ENCODE data around the gene KDM6A.
"Not testable (repeated sequence)": the region's sequence is repeated elsewhere in the genome, so short reads cannot be mapped to it uniquely, and the experiment has no call there.

The KDM6A gene

DNA sequence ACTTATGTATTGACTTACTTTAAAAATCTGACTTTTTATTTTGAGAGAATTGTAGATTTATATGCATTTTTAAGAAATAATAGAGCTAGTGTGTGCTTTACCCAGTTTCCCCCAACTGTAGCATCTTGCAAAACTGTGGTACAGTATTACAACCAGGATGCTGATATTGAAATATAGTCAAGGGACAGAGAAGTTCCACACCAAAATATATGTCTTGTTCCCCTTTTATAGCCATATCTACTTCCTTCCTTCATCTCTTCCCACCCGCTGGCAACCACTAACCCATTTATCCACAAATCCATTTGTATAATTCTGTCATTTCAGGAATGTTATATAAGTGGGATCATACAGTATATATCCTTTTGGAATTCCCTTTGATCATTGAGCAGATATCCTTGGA is 16.8 kb downstream of the KDM6A start:
- no peak for DNase-seq (ENCODE audit: low spot score)

- DNase-seq (ENCODE audit: low spot score): no peak
Measured at GRCh38 chrX:44890247-44890646, 17.3 kb downstream of the KDM6A start.

GRCh38 chrX:44890687-44891086 is 17.7 kb downstream of the KDM6A start:
- not testable (repeated sequence) for DNase-seq (ENCODE audit: low spot score)

GRCh38 chrX:44891642-44892041 is 18.7 kb downstream of the KDM6A start:
- no peak for DNase-seq (ENCODE audit: low spot score)

DNA sequence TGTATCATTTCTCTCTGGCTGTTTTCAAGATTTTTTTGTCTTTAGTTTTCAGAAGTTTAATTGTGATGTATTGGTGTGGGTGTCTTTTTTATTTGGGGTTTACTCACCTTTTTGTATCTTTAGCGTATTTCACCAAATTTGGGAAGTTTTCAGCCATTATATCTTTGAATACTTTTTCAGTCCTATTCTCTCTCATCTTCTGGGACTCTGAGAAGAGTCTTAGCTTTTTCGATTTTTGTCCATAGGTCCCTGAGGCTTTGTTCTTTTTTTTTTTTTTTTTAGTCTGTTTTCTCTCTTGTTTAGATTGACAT is 23.8 kb downstream of the KDM6A start:
- no peak for DNase-seq (ENCODE audit: low spot score)

DNA sequence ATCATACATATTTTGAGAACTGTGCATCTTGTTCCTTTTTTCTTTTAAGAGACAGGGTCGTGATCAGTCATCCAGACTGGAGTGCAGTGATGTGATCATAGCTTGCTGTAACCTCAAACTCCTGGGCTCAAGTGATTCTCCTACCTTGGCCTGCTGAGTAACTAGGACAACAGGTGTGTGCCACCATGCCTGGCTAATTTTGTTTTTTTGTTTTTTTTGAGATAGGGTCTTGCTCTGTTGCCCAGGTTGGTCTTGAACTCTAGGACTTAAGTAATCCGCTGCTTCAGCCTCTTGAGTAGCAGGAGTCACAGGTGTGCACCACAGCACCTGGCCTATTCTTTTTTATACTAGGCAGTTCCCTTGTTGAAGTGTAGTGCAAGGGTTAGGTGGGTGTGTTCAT is 24.6 kb downstream of the KDM6A start:
- no peak for DNase-seq (ENCODE audit: low spot score)

- DNase-seq (ENCODE audit: low spot score): no peak
Measured at GRCh38 chrX:44898411-44899221, 25.6 kb downstream of the KDM6A start.

- DNase-seq (ENCODE audit: low spot score): no peak
Measured at GRCh38 chrX:44899946-44900345, 27.0 kb downstream of the KDM6A start.

DNA sequence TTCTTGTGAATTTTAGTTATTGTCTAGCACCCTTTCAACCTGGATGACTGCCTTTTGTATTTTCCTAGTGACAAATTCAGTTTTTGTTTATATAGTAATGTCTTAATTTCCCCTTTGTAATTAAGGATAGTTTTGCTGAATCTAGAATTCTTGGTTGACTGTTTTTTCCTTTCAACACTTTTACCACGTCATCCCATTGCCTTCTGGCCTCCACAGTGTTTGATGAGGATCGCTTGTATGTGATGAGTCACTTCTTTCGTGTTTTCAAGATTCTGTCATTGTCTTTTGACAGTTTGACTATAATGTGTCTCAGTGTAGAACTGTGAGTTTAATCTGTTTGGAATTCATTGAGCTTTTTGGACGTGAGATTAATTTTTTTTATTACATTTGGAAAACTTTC is 30.1 kb downstream of the KDM6A start:
- no peak for DNase-seq (ENCODE audit: low spot score)

- no peak for DNase-seq (ENCODE audit: low spot score)
Measured at GRCh38 chrX:44903830-44904530, 31.0 kb downstream of the KDM6A start.

DNA sequence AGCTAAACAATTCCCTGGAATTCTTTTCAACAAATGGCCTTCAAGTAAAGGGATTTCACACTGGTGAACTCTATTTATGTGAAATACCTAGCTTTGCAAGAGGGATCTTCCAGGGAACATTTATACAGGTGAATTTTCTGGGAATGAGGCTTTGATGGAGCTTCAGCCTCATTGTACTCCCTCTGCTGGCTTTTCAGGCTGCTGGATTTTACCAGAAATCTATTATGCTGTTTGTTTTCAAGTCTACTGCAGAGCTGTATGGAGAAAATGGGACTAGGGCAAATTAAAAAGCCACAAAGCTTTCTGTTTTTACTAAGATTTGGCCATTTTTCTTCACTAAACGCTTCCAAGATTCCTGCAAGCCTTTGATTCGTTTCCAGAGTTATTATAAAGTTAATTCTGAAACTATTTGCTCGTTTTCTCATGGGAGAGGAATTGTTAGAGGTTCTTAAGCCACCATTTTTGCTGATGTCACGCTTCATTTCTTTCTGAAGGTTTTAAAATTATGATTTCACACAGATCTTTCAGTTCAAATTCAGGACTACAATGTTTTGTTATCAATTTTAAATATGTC is 31.6 kb downstream of the KDM6A start:
- no peak for DNase-seq (ENCODE audit: low spot score)

GRCh38 chrX:44906041-44906440 is 33.1 kb downstream of the KDM6A start:
- no peak for DNase-seq (ENCODE audit: low spot score)

GRCh38 chrX:44906542-44906941 is 33.6 kb downstream of the KDM6A start:
- DNase-seq (ENCODE audit: low spot score): no peak

DNA sequence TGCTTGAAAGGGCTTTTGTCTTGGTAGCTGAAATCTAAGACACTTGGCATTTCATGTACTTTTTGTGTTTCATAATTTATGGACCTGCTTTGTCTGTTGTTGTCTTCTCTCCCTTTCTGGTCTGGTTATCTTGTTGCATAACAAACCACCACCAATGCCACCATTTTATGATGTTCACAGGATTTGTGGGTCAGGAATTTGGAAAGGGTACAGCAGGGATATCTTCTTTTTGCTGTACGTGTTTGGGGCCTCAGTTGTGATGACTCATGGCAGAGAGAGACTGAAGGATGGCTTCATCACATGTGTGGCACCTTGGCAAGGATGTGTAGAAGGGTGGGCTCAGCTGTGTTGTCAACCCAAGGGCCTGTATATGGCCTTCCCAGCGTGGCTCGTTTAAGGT is 35.2 kb downstream of the KDM6A start:
- DNase-seq (ENCODE audit: low spot score): no peak

GRCh38 chrX:44908827-44909226 is 35.8 kb downstream of the KDM6A start:
- no peak for DNase-seq (ENCODE audit: low spot score)

- not testable (repeated sequence) for DNase-seq (ENCODE audit: low spot score)
Measured at GRCh38 chrX:44910508-44910907, 37.5 kb downstream of the KDM6A start.

GRCh38 chrX:44911074-44911600 is 38.1 kb downstream of the KDM6A start:
- DNase-seq (ENCODE audit: low spot score): not testable (repeated sequence)

DNA sequence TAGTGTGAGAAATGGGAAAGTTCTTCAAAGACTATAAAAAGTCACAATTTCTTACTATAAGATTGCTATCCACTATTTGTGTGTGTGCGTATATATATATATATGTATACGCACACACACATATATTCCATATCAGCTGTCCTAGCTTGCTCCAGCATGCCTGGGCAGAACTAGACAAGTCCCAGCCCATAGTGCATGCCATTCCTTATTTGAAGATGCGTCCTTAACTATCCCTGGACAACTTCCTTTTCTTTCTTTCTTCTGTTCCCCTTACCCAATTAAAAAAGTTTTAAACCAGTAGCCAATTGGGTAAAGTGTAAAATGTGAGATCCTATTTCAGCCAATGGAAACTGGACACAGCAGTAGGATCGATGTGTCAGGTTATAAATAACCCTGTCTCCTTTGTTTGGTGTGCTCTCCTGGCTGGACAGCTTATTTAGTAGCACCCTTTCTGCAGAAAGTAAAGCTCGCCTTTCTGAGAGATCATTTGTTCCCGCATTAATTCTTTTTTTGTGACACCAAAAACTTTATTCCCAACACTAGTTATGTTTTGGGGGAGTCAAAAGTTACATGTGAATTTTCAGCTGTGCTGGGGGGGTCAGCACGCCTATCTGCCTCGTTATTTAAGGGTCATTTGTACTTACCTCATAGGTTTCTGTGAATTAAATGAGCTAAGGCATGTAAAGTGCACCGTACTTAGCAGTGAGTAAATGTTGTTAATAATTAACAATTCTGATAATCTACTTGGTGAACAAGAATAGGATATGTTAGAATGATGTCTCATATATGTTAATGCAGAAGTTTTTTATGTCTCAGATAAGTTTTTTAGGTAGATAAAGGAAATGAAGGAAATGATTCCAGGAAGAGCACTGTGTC is 40.9 kb downstream of the KDM6A start:
- no peak for DNase-seq (ENCODE audit: low spot score)

DNA sequence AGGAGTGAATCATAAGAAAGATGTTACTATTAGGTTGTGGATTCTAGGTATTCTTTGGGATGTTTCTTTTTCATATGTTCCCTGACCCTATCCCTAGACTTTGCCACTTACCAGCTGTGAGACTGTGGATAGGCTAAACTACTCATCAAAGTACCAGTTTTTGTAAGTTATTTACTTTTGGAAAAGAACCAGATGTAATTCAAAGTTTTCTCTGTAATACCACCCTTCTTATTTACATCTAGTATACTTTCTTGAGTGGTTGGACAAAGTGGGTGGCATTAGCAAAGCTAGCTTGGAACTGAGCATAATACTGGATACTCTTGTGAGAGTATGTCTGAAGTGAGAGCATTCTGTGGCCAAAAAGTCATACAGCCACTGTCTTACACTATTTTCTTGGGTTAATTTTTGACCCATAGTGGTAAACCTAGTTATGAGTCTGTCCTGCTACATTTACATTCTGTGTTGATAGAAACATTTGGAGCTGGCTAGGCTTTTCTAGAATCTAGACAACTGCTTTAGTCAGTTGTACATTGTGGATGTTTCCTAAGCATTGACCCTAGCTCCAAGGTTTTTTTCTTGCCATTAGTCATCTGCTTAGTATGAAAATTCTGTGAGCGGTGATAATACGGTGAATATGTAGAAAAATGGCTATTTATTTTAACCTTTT is 41.7 kb downstream of the KDM6A start:
- DNase-seq (ENCODE audit: low spot score): no peak

- DNase-seq (ENCODE audit: low spot score): no peak
Measured at GRCh38 chrX:44915361-44915868, 42.4 kb downstream of the KDM6A start.

GRCh38 chrX:44918722-44919121 is 45.7 kb downstream of the KDM6A start:
- no peak for DNase-seq (ENCODE audit: low spot score)

Data from SK-N-DZ (cell line).